ENCODE results near the gene TM9SF3. TPM values are rescaled to one million over a fixed set of nuclear protein-coding genes. Genes with fewer than 3 reads are reported as not detected.

Gene TM9SF3
- 31.1 to 99.0 TPM (median 89.0 TPM) in 5 replicates for total RNA-seq (2022; extraction: Qiagen RNA extraction; ENCODE audit: low read depth)

GRCh38 chr10:96586419-96587263, at the start of gene TM9SF3:
TSS of gene TM9SF3 (minus strand) at chr10:96587012. CDS start at chr10:96586835, 177 bp downstream.

GRCh38 chr10:96513698-96514561, 72.9 kb downstream of the TM9SF3 start, which contains the start of gene TLL2:
TSS of gene TLL2 (minus strand) at chr10:96513926. CDS start at chr10:96513685, 241 bp downstream.

Other genes starting within 250 kb of the TM9SF3 start
- gene OPALIN, start 228.0 kb downstream of the TM9SF3 start, total RNA-seq (2022; extraction: Qiagen RNA extraction; ENCODE audit: low read depth): not detected in 5 replicates
- 0.04 to 0.17 TPM (median 0.09 TPM) in 5 replicates for gene TLL2, start 73.1 kb downstream of the TM9SF3 start, total RNA-seq (2022; extraction: Qiagen RNA extraction; ENCODE audit: low read depth)
- 0.57 to 0.92 TPM (median 0.79 TPM) in 5 replicates for gene PIK3AP1, start 133.5 kb upstream of the TM9SF3 start, total RNA-seq (2022; extraction: Qiagen RNA extraction; ENCODE audit: low read depth)
- gene LCOR, start 245.3 kb upstream of the TM9SF3 start, total RNA-seq (2022; extraction: Qiagen RNA extraction; ENCODE audit: low read depth): 3.1 to 9.2 TPM (median 8.1 TPM) in 5 replicates